ENCODE results near the gene CETP. TPM values are rescaled to one million over a fixed set of nuclear protein-coding genes. Genes with fewer than 3 reads are reported as not detected.
"Not testable (repeated sequence)": the region's sequence is repeated elsewhere in the genome, so short reads cannot be mapped to it uniquely, and the experiment has no call there.

Gene CETP
- total RNA-seq, 1 donor from 2014 or later, result 0.32 TPM

DNA sequence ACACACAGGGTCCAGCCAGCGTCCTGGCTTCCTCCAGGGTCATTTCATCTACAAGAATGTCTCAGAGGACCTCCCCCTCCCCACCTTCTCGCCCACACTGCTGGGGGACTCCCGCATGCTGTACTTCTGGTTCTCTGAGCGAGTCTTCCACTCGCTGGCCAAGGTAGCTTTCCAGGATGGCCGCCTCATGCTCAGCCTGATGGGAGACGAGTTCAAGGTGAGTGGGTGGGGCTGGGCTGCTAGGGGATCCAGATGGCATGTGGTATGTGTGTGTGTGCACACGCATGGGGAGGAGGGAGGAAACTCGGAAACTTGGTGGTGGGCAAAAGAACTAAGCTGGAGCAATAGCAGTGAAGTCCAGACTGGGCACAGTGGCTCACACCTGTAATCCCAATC, 11.5 kb downstream of the CETP start:
- ATAC-seq, result no peak
- intact Hi-C loops (cut with DNase I), result no loop called here

DNA sequence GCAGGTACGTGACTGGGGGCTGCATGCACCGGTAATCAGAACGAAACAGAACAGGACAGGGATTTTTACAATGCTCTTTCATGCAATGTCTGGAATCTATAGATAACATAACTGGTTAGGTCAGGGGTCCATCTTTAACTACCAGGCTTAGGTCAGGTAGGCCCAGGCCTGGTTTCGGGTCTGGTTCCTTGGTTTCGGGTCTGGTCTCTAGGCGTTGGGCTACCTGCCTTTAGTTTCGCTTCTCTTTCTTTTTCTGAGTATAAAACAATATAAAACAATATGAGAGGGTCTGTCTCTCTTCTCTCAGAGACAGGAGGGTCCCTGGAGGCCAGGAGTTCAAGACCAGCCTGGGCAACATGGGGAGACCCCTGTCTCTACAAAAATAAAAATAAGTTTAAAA, 12.1 kb downstream of the CETP start:
- DNase-seq (ENCODE audit: missing footprints); intact Hi-C loops (cut with DNase I); ATAC-seq: not testable (repeated sequence)

More for the DNA sequence above, 11.5 kb downstream of the CETP start:
- no peak for DNase-seq (ENCODE audit: missing footprints)

DNA sequence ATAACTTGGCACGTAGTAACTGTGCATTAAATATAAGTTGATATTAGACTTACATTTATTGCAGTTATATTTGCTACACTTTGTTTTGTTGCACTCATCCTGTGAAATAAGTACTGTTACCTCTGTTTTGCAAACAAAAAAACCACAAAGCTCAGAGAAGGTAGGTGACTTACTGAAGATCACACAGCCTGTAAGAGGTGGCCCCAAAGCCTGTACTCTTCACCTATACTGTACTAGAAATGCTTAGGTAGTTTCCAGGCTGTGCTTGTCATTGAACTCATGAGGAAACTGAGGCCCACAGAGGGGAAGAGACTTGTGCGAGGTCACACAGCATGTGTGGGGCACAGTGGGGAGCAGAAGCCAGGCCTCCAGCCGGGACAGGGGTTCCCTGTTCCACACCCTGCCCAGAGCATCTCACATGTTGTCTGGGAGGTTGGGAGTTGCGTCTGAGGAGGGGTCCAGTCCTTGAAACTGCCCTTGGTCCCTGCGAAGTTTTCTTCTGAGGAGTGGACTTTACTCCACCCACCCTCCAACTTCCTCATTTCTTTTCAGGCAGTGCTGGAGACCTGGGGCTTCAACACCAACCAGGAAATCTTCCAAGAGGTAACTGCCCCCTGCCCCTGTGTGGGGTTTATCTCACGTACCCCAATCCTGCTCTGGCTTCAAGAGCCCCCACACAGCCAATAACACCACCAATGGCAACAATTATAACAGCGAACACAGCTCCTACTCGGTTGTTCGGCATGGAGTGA, 13.0 kb downstream of the CETP start:
- ATAC-seq (no peak), DNase-seq (ENCODE audit: missing footprints) (no peak)
- intact Hi-C loops (cut with DNase I), result no loop called here

DNA sequence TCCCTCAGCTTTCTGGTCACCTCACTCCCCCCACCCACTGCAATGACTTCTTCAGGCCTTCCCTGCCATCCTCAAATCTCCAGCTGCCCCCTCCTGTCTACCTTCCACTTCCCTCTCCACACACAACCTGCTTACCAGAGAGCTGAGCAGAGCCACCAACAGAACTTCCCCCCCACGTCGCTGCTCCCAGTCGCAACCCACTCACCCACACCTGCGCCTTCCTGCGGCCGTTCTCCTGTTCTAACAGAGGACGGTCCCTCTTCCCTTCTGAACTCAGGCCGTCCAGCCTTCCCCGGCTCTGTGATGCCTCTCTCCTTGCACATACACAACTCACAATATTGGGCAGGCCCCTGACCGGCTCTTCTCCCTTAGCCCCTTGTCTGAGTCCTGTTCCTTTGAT, 14.0 kb downstream of the CETP start:
- intact Hi-C loops (cut with DNase I), result no loop called here
- DNase-seq (ENCODE audit: missing footprints) (no peak), ATAC-seq (no peak)

DNA sequence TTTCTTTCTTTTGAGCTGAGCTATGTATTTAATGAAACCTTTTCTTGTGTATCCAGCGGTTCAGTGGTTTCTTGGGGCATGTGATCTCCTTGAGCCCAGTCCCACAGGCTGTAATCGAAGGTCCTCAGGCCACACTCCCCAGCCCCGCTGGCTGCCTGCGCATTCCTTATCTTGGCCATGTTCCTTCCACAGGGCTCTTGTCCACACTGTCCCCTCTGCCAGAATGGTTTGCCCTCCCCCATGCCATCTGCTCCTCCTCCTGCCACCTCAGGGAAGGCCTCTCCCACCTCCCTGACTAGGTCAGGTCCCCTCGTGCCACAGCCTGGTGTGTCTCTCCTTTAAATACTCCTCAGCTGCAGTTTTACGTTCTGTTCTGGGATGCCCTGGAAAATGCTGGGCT, 15.5 kb downstream of the CETP start:
- no peak for ATAC-seq
- intact Hi-C loops (cut with DNase I), result no loop called here

DNA sequence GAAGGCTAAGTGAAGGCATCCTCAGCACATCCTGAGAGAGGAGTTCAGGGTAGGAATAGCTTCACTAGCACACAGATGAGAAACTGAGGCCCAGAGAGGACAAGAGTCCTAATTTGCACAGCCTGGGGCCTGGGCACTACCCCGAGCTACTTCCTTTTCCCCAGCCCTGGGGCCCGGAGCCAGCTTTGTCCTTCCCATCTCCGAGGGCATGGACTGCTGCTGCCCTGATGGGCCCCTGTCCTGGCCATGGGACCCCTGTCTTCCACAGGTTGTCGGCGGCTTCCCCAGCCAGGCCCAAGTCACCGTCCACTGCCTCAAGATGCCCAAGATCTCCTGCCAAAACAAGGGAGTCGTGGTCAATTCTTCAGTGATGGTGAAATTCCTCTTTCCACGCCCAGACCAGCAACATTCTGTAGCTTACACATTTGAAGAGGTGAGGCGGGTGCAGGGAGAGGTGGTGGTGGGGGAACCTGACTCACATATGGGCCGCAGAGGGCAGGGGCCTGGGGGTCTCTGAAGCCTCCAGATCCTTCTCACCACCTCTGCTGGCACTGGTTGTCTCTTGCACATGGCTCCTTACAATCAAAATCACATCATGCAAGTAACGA, 16.2 kb downstream of the CETP start:
- DNase-seq (ENCODE audit: missing footprints) (no peak), ATAC-seq (no peak)
- intact Hi-C loops (cut with DNase I), result no loop called here

More for the DNA sequence above, 15.5 kb downstream of the CETP start:
- DNase-seq (ENCODE audit: missing footprints), result no peak

DNA sequence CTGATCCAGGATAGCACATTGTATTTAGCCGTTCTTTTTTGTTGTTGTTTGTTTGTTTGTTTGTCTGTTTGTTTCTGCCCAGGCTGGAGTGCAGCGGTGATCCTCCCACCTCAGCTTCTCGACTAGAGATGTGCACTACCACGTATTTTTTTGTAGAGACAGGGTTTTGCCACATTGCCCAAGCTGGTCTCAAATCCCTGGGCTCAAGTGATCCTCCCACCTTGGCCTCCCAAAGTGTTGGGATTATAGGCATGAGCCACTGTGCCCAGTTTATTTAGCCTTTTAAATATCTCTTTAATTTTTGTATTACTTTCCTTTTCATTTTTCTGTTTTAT, 18.4 kb downstream of the CETP start:
- intact Hi-C loops (cut with DNase I), result no loop called here
- DNase-seq (ENCODE audit: missing footprints) (no peak), ATAC-seq (no peak)

DNA sequence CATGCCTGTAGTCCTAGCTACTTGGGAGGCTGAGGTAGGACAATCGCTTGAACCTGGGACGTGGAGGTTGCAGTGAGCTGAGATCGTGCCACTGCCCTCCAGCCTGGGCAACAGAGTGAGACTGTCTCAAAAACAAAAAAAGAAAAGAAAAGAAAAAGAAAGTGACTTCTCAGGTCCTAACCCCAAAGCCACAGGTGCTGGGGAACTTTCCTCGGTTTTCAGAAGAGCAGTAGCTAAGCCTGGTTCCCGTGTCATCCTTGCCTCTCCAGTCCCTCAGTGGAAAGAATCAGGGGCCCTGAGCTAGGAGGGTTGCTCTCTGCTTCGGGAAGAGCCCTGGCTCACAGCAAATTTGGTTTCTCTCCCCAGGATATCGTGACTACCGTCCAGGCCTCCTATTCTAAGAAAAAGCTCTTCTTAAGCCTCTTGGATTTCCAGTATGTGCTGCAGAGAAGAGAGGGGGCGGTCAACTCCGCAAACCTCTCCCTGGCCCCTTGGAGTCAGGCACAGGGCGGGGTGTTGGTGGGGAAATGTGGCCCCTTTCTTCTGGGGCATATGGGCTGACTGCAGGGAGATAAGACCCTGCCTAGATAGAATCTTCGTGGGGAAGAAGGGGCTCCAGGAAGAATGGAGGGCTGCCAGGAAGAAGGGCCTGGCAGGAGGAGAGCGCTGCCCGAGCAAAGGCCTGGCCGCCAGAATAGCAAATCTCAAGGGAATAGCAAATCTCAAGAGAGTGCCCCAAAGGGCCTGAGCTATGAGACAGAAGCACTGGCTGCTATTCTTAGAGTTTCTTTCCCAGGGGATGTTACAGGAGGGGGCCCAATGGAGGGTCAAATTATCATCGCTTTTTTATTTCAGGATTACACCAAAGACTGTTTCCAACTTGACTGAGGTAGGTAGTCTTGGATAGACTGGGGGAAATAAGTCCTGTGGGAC, 19.3 kb downstream of the CETP start:
- DNase-seq (ENCODE audit: missing footprints), result no peak
- no peak for ATAC-seq
- intact Hi-C loops (cut with DNase I), result no loop called here

DNA sequence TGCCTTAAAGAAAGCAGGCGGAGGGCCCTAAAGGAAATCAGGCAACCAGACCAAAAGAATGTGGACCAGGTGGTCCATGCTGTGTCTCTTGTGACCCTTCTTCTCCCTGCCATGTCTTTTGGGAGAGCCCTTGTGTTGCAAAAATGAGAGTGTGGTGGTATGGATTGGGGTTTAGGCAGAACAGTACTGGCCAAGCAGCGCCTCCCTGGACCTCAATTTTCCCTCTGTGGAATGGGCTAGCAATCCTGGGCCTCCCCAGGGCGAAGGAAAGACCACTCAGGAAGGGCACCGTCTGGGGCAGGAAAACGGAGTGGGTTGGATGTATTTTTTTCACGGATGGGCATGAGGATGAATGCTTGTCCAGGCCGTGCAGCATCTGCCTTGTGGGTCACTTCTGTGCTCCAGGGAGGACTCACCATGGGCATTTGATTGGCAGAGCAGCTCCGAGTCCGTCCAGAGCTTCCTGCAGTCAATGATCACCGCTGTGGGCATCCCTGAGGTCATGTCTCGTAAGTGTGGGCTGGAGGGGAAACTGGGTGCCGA, 20.1 kb downstream of the CETP start:
- no peak for DNase-seq (ENCODE audit: missing footprints)
- intact Hi-C loops (cut with DNase I), result no loop called here
- no peak for ATAC-seq

DNA sequence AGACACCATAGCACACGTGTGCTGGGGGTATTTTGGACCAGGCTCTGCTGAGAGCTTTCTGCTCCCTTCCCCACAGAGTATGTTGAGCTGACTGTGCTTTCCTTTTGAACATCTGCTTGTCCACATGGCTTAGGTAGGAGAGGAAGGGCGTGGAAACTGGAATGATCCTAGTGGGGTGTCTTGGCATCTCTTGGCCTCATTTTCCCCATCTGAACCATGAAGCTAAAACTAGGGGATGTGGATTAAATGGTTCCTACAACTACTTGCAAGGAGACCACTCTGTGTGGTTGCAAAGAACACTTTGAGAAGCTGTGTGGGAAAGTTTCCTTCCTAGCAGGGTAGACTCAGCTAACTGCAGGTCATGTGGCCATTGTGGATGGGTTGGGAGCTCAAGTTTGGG, 20.9 kb downstream of the CETP start:
- DNase-seq (ENCODE audit: missing footprints) (no peak), ATAC-seq (no peak)

DNA sequence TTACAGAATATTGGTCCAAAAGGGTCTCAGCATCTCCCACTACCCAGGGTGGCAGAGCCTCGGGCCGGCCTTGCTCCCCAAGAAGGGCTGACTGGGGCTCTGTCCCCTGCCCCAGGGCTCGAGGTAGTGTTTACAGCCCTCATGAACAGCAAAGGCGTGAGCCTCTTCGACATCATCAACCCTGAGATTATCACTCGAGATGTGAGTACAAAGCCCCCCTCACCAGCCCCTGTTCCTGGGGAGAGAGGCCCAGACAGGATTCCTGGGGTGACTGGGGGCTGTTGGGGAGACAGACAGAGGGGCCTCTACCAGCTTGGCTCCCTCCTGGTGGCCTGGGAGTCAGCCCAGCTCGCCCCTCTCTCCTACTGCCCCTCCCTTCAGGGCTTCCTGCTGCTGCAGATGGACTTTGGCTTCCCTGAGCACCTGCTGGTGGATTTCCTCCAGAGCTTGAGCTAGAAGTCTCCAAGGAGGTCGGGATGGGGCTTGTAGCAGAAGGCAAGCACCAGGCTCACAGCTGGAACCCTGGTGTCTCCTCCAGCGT, 21.5 kb downstream of the CETP start:
- no peak for ATAC-seq
- no peak for DNase-seq (ENCODE audit: missing footprints)

More for the DNA sequence above, 20.9 kb downstream of the CETP start:
- intact Hi-C loops (cut with DNase I), result no loop called here

DNA sequence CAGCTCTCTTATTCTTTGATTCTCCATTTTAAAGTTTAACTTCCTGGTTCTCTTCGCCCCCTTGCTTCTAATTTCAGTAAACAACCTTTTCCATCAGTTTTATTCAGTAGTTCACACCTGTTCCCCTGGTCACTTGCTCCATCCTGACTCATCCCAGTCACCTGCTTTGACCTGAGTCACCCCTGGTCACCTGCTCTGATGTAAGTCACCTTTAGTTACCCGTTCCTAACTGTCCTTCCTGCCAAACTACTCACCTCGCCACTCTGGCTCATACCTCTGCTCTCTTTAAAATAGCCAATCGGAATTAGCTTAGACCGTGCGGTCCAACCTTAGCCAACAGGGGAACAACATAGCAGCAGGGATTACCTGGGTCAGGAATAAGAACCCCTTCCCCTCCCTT, 22.9 kb downstream of the CETP start:
- intact Hi-C loops (cut with DNase I), result no loop called here
- ATAC-seq, result no peak
- no peak for DNase-seq (ENCODE audit: missing footprints)

More for the DNA sequence above, 21.5 kb downstream of the CETP start:
- intact Hi-C loops (cut with DNase I), result no loop called here

DNA sequence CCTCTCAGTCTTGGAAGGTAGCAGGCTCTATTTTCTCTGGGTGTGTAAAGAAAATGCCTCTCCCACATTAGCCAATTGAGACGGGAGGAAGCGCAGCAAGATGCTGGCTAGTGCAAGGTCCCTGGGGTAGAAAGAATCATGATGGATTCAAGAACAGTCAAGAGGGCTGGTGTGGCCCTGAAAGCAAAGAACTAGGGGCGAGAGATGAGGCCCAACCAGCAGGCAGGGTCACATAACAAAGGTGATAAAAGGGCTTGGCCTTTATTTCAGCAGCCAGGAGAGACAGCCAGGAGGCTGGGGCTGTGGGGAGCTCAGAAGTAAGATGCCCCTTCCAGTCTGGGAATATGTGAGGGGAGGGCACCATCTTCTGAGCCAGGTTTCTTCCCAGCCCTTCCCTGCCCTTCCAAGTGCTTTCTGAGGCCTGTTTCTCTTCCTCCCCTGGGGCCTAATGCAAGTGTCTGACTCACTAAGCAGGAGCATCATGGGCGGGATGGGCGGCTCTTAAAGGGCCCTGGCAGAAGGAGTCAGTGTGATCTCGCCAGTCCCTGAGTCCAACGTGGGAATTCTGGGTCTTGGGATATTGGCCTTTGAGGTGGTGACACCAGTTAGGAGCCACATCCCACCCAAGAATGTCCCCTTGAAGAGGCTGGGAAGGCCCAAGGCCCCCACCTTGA, 23.7 kb downstream of the CETP start:
- intact Hi-C loops (cut with DNase I), result no loop called here
- DNase-seq (ENCODE audit: missing footprints), result peak; percentile 88
- no peak for ATAC-seq

DNA sequence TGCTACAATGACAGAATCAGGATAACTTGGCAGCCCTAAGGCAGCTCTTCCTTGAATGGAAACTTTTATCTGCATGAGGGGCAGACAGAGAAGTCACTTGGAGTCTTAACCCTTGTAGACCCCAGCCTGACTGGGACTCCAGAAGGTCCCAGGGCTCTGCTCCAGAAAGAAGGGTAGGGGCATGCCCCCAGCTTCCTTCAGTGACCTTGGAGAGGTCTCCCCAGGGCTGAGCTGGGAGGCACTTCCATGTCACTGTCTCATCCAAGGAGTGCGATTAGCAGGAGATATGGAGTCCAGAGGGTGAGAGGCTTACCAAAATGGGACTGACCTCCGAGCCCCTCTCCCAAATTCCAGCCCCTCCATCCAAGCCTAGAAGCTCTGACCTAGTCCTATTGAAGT, 24.2 kb downstream of the CETP start:
- ATAC-seq (no peak), DNase-seq (ENCODE audit: missing footprints) (no peak)
- intact Hi-C loops (cut with DNase I), result no loop called here

DNA sequence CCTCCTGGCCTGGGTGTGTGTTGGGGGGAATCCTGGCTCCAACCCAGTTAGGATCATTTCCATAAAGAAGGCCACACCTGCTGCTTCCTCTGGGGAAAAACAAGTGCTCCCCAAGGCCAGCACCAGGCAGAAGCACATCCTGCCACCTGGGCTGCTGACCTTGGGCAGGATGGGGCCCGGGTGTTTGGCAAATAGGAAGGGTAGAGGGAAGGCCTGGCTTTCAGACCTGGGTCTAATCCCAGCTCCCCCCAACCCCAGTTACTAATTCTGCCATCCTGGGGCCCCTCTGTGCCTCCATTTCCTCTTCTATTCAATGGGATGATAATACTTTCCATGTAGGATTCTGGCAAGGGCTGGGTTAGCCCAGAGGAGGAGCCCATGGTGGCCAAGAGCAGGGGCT, 24.6 kb downstream of the CETP start:
- ATAC-seq, result no peak

DNA sequence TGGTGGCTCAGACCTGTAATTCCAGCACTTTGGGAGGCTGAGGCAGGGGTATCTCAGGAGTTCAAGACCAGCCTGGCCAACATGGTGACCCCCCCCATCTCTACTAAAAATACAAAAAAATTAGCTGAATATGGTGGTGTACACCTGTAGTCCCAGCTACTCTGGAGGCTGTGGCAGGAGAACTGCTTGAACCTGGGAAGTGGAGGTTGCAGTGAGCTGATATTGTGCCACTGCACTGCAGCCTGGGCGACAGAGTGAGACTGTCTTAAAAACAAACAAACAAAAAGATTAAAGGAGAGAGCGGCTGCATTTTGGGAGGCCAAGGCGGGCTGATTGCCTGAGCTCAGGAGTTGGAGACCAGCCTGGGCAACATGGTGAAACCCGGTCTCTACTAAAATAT, 25.2 kb downstream of the CETP start:
- intact Hi-C loops (cut with DNase I); DNase-seq (ENCODE audit: missing footprints): not testable (repeated sequence)

More for the DNA sequence above, 24.6 kb downstream of the CETP start:
- intact Hi-C loops (cut with DNase I), result no loop called here
- DNase-seq (ENCODE audit: missing footprints), result no peak

DNA sequence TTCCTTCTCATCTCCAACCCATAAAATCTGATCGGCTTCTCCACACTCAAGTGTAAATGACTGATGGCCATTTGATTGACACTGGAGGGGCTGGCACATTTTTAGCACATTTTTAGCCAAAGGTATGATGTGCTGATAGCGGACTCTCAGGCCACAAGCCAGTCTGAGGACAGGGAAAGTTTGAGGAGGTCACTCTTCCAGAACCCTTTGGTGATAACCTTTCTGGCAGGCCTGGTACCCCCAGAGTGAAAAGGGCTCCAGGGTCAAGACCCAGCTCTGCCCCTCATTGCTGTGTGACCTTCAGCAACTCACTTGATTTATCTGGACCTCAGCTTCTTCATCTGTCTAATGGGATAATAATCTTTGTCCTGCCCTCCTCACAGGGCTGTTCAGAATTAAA, 25.9 kb downstream of the CETP start:
- DNase-seq (ENCODE audit: missing footprints) (no peak), ATAC-seq (no peak)
- intact Hi-C loops (cut with DNase I), result no loop called here

More for the DNA sequence above, 25.2 kb downstream of the CETP start:
- not testable (repeated sequence) for ATAC-seq

DNA sequence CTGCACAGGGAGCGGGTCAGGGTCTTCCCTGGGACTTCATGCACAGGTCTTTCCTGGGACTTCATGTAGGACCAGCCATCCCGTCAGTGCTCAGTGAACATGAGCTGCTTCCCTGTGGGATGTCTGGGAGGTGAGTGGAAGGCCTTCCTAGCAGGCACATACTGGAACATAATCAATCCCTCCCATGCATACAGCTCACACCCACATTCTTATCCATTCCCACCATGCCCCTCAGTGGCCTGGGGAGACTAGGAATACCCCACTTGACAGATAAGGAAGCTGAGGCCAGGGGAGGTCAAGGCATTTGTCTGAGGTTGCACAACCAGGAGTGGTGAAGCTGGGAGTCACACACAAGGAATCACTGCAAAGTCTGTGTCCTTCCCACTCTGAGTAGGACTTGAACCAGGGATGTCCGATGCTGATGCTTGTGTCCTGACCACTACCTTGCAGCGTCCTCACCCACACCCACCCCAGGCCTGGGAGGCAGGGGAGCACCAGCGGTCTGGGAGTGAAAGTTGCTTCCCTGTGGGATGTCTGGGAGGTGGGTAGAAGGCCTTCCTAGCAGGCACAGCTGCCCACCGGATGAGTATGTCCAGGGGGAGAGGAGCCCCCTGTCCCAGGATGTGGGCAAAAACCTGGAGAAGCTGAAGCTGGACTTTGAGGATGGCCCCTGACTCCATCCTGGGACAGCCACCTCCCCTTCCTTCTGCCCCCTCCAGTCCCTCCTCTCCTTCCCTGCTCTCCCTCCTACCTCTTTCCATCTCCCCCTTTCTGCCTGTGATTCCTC, 26.6 kb downstream of the CETP start:
- DNase-seq (ENCODE audit: missing footprints) (no peak), ATAC-seq (no peak)
- intact Hi-C loops (cut with DNase I), result no loop called here

Data from Right ventricle myocardium inferior (tissue), 1 donor.